RPMI7951 (cell line): ENCODE measurements around the gene PLEKHA6. TPM values are rescaled to one million over a fixed set of nuclear protein-coding genes. Genes with fewer than 3 reads are reported as not detected.
"Not testable (repeated sequence)": the region's sequence is repeated elsewhere in the genome, so short reads cannot be mapped to it uniquely, and the experiment has no call there.

Experiments
- DNase-seq: peaks from one replicate; pipeline ENCODE4 v3.0.0-alpha.2; 2012; ENCODE audit warnings: low read depth
- total RNA-seq: library from RNA; depleted of rRNA; stranded (reverse); fragments of >200 nt; shearing (Covaris generic); gene quantifications from 2 replicates; pipeline ENCODE4 v1.2.3, GENCODE V29; 2014

PLEKHA6 gene
- total RNA-seq, 1 experiment from 2014 or later = 0.72 TPM

DNA sequence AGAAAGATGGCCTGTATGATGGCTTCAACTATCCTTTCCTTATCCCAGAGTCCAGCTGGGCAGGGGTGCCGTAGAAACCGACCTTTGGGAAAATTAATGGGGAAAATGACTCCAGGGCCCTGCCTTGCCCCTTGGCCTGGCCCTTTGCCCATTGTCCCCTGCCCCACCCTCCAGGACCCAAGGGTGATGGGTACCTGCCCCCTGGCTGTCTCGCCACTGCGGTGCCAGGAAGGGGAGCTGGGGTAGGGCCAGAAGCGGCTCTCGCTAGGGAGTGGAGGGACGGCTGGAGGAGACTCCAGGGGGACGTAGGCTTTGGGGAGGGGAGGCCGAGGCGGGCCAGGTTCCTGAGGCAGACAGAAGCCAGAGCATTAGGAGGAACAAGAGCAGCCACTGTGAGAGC is 116.8 kb downstream of the PLEKHA6 start:
- no peak for DNase-seq

DNA sequence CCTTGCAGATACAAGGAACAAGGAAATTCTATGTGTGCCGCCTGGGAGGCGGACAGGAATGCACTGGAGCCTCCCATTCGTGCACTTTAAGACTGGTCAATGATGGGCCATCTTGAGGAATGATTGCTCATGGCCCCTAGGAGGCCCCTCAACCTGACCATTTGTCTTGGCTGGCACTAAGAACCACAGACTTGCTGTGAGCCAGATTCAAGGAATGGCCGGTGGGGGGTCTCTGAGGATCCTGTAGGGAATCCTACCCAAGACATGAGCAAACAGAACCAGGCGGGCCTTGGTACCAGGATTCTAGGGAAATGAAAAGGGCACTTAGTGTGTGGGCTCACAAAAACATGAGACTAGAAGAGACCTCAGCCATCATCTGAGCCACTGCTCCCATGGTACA is 117.8 kb downstream of the PLEKHA6 start:
- DNase-seq = no peak

DNA sequence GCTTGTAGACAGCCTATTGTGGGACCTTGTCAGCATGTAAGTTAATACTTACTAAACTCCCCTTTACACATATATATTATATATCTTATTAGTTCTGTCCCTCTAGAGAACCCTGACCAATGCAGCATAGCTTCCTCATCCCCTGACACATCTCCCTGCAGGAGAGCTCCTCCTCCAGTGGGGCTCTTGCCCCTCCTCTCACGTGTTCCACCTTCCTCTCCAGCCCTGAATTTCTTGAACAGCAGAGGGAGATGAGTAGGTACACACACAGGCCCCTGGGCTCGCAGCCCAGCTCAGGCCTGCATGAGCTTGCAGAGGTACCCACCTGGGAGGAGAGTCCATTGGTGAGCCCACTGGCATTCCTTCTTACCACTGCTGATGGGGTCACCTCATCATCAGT is 118.7 kb downstream of the PLEKHA6 start:
- no peak for DNase-seq

DNA sequence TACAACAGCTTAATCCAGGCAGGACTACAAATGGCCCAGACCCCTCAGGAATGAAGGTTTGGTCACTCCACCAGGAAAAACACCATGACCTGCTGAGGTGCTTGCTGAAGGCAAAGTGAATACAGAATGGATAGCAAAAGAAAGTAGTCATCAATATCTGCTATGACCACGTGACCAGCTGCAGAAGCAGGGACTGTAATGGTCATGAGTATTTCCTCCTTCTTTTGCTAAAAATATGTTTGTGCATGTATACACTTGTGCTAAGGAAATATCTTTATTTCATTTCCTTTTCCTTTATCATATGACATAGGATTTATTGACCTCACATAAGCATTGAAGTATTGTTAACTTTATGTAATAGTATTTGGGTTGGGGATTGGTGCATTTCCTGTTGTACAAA is 119.5 kb downstream of the PLEKHA6 start:
- no peak for DNase-seq

DNA sequence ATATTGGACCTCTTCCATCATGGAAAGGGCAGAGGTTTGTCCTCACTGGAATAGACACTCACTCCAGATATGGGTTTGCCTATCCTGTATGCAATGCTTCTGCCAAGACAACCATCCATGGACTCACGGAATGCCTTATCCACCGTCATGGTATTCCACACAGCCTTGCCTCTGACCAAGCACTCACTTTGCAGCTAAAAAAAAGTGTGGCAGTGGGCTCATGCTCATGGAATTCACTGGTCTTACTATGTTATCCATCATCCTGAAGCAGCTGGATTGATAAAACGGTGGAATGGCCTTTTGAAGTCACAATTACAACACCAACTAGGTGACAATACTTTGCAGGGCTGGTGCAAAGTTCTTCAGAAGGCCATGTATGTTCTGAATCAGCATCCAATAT is 120.3 kb downstream of the PLEKHA6 start:
- DNase-seq = not testable (repeated sequence)

DNA sequence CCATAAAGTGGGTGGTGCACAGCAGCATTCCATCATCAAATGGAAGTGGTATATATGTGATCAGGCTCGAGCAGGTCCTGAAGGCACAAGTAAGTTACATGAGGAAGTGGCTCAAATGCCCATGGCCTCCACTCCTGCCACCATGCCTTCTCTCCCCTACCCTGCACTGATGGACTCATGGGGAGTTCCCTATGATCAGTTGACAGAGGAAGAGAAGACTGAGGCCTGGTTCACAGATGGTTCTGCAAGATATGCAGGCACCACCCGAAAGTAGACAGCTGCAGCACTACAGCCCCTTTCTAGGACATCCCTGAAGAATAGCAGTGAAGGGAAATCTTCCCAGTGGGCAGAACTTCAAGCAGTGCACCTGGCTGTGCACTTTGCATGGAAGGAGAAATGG is 121.2 kb downstream of the PLEKHA6 start:
- DNase-seq = not testable (repeated sequence)

DNA sequence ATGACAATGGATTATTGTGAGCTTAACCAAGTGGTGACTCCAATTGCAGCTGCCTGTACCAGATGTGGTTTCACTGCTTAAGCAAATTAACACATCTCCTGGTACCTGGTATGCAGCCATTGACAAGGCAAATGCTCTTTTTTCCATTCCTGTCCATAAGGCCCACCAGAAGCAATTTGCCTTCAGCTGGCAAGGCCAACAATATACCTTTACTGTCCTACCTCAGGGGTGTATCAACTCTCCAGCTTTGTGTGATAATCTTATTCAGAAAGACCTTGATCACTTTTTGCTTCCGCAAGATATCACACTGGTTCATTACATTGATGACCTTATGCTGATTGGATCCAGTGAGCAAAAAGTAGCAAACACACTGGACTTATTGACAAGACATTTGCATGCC is 122.2 kb downstream of the PLEKHA6 start:
- not testable (repeated sequence) for DNase-seq

DNA sequence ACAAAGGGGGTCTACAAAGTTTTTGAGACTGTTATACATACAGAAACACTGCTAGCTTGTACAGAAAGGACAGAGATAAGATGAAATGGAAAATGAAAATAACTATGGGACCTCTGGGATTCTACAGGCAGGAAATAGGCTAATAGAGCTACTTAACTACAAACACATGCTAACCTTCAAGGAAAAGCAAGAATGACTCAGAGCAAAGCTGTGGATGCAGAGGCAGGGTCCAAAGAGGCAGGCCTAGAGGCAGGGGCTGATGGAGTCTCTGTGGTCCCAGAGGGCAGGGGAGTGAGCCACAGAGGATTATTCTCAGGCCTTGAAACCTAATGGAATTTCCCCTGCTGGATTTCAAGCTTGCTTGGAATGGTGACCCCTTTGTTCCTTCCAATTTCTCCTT is 127.2 kb downstream of the PLEKHA6 start:
- peak; percentile 78 for DNase-seq

DNA sequence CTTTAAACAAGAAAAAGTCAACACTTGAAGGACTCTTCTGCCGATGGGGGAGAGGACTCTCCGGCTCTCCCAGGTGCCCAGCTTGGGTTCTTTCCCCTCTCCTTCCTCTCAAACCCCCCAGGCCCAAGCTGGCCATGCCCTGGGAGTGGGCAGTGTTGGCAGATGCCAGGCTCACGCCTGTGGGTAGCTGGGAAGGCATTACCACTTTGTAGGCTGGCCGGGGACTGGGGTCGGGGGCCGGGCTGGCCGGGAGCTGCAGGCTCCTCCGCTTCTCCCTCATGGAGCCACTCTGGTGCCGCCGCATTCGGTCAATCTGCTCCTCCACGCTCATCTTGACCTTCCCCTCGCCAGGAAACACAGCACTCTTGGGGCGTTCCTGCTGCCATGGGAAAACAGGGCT is 129.5 kb downstream of the PLEKHA6 start:
- no peak for DNase-seq

DNA sequence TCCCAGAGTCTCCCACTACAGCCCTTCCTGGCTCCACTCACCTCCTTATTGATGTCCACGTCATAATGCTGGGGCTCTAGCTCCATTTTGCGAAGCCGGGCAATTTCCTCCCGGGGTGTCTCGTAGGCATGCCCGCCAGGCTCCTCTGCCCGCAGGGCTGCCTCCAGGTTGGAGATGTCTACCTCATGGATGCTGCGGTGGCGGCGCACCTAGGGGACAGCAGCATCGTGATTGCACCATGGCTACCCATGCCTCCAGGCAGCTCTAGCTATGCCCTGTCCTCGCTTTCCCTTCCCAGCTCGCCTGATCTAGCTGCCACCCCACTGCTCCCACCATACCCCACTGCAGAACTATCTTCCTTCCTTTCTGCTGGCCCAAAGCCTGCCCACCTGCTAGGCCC is 130.8 kb downstream of the PLEKHA6 start:
- no peak for DNase-seq

DNA sequence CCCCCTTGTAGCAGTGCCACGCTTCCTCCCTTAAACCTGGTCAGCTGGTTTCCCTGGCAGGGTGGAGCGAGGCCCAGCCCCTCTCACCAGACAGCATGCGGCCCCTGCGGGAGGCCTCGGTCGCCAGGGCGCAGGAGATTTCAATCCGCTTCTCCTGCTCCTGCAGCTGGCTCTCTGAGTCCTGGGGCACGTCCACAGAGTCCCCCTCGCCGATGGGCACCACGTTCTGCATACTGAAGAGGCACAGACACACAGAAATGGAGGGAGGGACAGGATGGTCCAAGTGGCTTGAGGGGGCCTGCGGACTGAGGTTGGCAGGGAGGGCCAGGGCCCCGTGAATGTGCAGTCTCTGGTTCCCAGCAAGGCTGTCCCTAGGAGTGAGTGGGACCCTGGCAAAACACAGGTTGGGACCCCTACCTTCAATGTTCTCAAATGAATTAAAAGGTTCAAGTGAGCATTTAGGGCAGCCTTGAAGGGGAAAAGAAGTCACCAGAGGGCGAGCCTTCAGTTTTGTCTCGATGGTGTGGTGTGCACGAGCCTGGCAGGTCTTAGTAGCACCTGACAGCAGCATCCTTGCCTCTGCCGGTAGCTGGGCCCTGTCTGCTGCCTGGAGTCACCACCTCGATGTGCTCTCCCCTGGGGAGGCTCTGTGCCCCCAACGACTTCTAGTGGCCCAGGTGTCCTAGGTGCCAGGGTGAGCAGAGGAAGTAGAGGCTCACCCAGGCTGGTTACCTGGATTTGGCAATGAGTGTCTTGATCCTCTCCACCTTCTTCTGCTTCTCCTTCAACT is 131.5 kb downstream of the PLEKHA6 start:
- no peak for DNase-seq

DNA sequence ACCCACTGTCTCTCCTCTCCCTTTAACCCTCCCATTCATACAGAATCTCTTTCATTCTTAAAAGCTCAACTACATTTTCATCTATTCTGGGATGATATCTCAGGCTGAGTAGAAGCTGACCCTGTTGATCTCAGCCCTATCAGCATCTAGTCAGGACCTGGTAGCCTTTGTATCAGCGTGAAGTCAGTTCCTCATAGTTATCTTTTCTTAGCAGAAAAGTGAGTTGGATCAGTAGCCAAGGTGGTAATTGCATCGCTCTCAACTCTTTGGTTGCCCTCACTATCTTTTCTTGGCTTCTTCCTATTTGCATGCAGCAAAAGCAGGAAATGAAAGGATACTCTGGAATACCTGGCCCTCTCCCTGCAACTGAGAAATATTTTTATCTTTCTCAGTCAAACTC is 132.4 kb downstream of the PLEKHA6 start:
- DNase-seq = no peak

DNA sequence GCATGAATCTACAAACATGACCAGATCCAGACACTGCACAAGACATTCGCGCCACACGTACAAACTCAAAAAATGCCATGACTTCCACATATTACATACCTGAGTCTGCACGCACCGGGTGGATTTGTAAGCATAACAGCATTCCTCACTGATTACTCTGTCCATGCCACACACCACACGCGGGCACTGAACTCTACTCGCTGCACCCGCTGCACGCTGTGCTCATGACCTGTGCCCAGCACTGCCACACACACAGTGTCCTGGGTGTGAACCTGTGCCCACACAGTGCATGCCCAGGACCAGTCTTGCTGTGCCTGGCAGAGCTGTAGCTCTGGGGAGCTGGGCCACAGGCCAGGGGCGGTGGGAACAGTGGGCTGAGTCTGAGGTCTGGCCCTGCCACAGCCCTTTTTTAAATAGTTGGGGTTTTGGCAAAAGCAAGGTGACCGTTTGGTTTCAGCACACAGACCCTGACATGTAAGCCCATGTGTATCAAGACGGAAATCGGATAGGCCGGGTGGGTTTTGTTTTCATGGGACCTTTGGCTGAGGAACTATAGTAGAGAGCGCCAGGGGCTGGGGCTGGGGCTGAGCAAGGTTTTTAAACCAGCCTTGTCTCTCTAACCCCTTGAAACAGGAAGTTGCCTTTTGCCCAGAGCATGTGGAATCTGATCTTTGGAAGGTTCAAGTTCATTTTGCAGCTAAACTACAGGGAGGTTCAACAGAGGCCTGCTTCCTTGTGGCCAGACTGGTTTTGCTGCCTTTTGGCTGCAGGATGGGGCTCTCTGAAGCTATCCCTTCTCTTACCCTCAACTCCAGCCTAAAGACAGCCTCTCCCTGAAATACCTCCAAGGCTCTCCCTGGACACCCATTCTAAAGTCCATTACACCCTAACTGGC is 133.6 kb downstream of the PLEKHA6 start:
- DNase-seq = peak; percentile 57

DNA sequence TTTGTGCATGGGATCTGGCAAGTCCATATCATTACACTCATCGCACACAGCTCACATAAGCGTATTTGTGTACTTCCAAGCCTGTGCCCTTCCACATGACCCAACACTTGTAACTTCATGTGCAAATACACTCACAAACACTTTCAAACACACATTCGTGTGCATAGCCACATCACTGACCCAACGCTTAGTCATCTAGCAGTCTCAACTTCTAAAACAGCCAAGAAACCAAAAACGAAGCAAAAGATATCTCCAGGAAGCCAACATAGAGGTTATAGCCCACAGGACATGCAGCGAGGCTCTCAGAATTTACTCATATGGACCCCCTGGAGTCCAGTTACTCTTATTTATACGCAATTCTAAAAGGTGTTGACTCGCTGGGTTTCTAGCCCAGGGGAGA is 135.1 kb downstream of the PLEKHA6 start:
- peak; percentile 29 for DNase-seq

DNA sequence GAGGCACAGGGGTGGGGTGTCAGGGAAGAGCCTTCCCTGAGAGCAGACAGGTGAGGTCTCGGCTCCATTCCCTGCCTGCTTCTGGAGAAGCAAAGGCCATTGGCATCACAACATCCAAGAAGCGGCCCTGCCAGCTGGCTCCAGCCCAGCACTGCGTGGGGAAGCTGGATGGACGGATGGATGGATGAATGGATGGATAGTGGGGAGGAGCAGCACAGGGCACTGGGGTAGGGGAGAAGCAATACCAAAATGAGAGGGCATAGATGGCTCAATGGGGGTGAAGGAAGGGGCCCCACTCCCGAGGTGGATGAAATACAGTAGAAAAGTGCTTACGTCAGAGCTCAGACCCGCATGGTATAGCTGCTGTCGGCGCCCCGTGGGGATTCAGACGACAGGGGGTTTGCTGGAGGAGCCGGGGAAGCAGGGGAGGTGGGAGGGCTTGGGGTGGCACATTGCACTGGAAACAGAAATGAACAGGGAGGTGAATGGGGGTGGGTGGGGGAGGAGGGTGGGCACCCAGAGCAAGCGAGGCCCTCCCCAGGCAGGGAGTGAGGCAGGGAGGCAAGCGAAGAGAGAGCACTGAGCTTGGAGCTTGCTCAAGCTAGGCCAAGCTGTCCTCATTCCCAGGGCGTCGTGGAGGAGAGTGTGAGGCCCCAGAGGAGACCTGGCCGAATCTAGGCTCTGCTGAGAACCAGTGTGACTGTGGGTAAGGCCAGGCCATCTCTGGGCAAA is 136.4 kb downstream of the PLEKHA6 start:
- DNase-seq = no peak

DNA sequence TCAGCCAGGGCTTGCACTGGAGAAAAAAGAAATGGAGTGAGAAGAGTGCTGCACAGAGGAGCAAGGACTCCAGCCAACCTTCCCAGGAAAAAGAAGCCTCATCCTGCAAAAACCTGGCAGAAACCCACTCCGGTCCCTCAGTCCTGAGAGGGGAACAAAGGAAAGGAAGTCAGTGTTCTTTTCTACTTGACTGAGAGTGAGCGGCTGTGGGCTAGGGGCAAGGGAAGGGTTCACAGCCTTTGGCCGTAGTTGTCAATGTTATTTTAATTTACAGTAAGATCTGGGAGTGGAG is 137.0 kb downstream of the PLEKHA6 start:
- DNase-seq = no peak

DNA sequence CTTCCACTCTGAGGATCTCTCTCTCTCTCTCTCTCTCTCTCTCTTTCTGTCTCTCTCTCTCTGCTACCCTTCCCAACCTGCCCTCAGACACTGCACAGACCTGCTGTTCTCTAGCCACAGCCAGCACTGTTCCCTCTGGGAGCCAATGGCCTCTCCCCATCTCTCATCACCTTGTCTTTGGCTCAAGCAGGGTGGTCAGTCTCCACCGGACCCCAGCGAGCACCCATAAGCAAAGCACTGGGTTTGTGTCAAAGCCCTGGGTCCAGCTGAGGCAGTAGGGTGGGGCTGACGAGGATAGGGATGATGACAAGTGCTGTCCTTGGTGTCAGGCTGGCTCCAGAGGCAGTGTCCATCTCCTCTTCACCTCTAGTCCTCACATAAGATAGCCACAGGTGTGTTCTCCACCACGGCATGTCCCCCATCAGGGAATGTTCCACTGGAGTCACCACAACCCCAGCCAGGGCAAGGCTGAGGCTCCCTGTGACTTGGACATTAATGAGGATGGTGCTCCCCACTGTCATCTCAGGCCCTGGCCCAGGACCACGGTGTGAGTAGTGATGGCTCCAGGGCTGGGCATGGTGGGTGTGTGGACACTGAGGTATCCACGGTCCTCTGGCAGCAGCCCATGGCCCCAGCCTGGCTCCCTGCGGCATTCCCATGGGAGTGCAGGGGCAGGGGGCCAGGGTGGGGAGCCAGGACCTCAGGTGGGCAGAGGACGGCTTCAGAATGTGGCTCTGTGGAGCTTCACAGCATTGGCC is 137.5 kb downstream of the PLEKHA6 start:
- no peak for DNase-seq

DNA sequence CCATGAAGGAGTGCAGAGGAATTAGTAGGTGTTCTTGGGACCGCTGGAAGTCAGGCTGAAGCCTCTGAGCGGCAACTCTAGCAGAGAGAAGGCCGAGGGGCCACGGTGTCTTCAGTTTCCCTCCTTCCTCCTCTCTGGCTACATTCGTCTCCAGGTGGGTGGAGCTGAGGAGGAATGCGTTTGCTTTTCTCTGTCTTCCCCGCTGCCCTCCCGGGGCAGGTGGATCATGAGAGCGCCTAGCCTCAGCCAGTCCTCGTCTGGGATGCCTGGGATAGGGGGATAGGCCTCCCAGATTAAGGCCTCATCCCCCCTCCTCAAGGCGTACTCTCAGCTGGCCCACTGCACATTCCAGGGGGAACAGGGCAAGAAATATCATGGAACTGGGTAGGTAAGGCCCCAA is 138.5 kb downstream of the PLEKHA6 start:
- DNase-seq = no peak

DNA sequence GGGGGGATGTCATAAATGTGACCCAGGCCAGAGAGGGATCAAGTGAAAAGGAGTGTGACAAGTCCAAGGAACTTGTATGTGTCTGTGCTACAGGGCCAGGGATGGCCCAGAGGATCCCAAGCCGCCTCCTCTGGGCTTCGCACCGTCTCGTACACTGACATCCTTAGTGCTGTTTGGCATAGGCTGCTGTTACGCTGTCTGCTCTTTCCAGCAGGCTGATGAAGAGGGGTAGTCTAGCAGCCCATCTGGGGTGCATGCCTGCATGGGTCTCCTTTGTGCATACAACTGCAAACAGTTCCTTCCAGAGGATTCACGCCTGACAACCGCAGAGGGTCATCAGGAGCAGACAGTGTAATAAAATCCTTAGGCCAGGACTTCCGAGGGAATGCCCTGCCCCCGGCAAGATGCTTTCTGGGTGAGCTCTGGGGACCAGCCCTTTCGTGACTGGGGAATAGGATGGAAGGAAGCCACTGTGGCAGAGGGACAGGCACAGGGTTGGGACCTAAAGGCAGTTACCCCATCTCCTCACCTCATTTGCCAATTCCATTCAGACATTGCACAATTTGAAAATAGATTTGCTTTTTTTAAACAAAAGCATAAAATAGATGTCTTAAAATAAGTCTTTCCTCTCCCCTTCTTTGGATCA is 139.6 kb downstream of the PLEKHA6 start:
- peak; percentile 66 for DNase-seq

DNA sequence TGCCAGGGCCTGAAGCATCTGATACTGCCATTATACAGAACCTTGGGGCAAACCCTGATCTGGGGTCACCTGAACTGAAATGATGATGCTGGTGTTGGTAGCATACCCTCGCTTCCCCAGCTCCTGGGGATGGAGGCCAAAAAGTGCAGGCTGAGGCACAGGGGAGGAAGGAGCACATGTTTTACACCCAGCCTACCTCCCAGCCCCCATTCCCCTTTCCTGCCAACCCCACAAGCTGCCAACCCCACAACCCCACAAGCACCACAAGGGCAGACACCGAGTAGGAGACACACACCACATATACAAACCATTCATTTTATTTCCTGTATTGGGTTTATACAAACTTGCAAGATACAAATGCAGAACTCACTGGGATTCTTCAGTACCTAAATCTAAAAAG is 141.2 kb downstream of the PLEKHA6 start:
- no peak for DNase-seq

DNA sequence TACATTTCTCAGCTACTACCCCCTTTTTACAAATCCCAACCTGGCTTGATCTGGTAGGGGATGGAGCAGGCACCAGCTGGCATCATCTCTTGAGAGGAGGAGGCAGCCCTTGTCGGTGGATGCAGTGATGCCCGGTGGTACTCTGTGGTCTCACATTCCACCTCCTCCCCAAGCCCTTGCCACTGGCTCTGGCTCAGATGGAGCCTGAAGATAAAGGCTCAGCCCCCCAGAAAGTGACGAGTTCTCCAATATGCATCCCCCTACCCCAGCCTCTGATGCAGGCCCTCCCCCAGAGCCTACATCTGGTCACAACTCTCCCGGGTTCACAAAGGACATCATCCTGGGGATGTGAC is 142.1 kb downstream of the PLEKHA6 start:
- DNase-seq = no peak
